Prostate gland (tissue), 2 donors: Measurements from ENCODE around the gene GAD1.

ENCODE experiments used
- CTCF ChIP-seq, 4 experiments: fragments of 200-600 bp in 2 of 4; fragments of 450-650 bp in 2 of 4; sonication (generic) in 2 of 4; IDR thresholded peaks; 1 replicate in 3 of 4; 2 replicates in 1 of 4; pipeline ENCODE4 v1.5.1; 2016 to 2019; ENCODE audit warnings: antibody characterized with exemption in 4 of 4, mild to moderate bottlenecking in 2 of 4, moderate library complexity in 2 of 4
- POLR2A ChIP-seq: fragments of 450-650 bp; IDR thresholded peaks from one replicate; pipeline ENCODE4 v1.6.1; 2016; ENCODE audit warnings: antibody characterized with exemption, mild to moderate bottlenecking

GRCh38 chr2:170830166-170830565, 13.5 kb downstream of the GAD1 start:
- TF ChIP-seq CTCF (IDR thresholded peaks at IDR 0.05) = no peak
- no peak for TF ChIP-seq POLR2A
